ENCODE data around the gene PDIK1L. TPM values are rescaled to one million over a fixed set of nuclear protein-coding genes. Genes with fewer than 3 reads are reported as not detected.

The PDIK1L gene
- total RNA-seq, 2 experiments from 2014 or later = 12.9 to 17.2 TPM

DNA sequence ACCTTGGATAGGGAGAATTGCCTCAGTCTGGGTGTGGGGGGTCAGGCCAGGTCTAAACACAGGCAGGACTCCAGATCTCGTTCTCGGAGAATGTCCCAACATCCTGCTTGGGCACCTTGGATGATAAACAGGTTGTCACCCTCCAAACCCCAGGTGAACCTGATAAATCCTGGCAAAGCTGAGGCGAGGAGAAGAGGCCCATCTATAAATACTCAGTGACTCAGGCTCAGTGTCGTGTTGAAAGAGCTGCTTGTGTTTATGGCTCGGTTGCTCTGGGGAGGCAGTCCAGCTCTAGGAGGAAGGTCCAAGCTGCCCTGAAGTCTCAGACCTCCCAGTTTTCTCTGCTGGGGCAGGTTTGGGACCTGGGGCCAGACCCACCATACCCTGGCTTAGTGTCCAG lies 28.4 kb upstream of the PDIK1L start:
- Histone ChIP-seq H2AFZ (ENCODE audit: low read length) (no peak overlapping the region), H3K4me3 (ENCODE audit: low read depth, low read length, poor library complexity, severe bottlenecking) (no peak overlapping the region), H3K4me1 (ENCODE audit: insufficient read depth, low read length, poor library complexity, severe bottlenecking) (no peaks in the 10 kb centered on the region), H3K4me2 (ENCODE audit: low read length) (no peak overlapping the region), H3K27ac (ENCODE audit: low read depth, low read length, poor library complexity, severe bottlenecking) (no peak overlapping the region), H3K9me2 (ENCODE audit: insufficient read depth, low read length) (no peaks in the 10 kb centered on the region), H3K9me3 (ENCODE audit: low read length) (no peaks in the 10 kb centered on the region), H4K20me1 (ENCODE audit: insufficient read depth, low read length) (no peaks in the 10 kb centered on the region), H3K79me2 (ENCODE audit: insufficient read depth, low read depth, low read length) (no peaks in the 10 kb centered on the region), H3K36me3 (ENCODE audit: insufficient read depth, low read length) (no peaks in the 10 kb centered on the region)
- no TSS peak for BruUV-seq (replicated peaks)
- CTCF ChIA-PET (ENCODE audit: unreplicated experiment) = no interaction called here
- TF ChIP-seq EZH2phosphoT487 (IDR thresholded peaks at IDR 0.05; ENCODE audit: borderline replicate concordance, low read depth, low read length) = no peak
- TF ChIP-seq, protein P1, sequence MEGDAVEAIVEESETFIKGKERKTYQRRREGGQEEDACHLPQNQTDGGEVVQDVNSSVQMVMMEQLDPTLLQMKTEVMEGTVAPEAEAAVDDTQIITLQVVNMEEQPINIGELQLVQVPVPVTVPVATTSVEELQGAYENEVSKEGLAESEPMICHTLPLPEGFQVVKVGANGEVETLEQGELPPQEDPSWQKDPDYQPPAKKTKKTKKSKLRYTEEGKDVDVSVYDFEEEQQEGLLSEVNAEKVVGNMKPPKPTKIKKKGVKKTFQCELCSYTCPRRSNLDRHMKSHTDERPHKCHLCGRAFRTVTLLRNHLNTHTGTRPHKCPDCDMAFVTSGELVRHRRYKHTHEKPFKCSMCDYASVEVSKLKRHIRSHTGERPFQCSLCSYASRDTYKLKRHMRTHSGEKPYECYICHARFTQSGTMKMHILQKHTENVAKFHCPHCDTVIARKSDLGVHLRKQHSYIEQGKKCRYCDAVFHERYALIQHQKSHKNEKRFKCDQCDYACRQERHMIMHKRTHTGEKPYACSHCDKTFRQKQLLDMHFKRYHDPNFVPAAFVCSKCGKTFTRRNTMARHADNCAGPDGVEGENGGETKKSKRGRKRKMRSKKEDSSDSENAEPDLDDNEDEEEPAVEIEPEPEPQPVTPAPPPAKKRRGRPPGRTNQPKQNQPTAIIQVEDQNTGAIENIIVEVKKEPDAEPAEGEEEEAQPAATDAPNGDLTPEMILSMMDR (conservative IDR thresholded peaks at IDR 0.05; ENCODE audit: low read length) = no peak
- intact Hi-C loops (cut with micrococcal nuclease; ENCODE audit: unreplicated experiment) = no loop called here
- POLR2A ChIA-PET = no interaction called here
- no peak for DNase-seq (ENCODE audit: low spot score)

DNA sequence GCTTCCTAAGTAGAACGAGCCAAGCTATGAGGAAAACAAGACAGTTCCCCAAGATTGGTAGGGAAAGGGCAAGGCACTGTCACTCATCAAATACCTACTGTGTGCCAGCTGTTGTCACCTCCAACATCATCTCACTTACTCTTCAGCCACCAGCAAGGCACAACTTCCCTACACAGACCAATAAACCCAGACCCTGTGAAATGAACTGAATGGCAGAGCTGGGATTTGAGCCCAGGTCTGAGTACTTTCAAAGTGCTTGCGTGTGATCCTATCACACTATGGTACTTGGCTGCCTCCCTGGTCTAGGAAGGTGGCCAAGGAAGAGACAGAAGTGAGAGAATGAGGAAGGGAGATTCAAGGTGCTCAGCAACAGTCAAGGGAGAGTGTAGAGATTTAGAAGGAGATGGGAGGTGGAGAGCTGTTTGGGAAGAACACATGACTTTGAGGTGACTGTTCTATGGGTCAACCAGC lies 27.5 kb upstream of the PDIK1L start:
- intact Hi-C loops (cut with micrococcal nuclease; ENCODE audit: unreplicated experiment) = no loop called here
- no peaks in the 10 kb centered on the region for H3K4me1 ChIP-seq (ENCODE audit: insufficient read depth, low read length, poor library complexity, severe bottlenecking)
- no peaks in the 10 kb centered on the region for H4K20me1 ChIP-seq (ENCODE audit: insufficient read depth, low read length)
- ChIA-PET CTCF (ENCODE audit: unreplicated experiment) (no interaction called here), POLR2A (no interaction called here)
- H3K79me2 ChIP-seq (ENCODE audit: insufficient read depth, low read depth, low read length) = no peaks in the 10 kb centered on the region
- no peak overlapping the region for H3K4me3 ChIP-seq (ENCODE audit: low read depth, low read length, poor library complexity, severe bottlenecking)
- TF ChIP-seq EZH2phosphoT487 (IDR thresholded peaks at IDR 0.05; ENCODE audit: borderline replicate concordance, low read depth, low read length) = no peak
- TF ChIP-seq, protein P1 (conservative IDR thresholded peaks at IDR 0.05; ENCODE audit: low read length) = no peak
- H3K27ac ChIP-seq (ENCODE audit: low read depth, low read length, poor library complexity, severe bottlenecking) = no peak overlapping the region
- H3K36me3 ChIP-seq (ENCODE audit: insufficient read depth, low read length) = no peaks in the 10 kb centered on the region
- DNase-seq (ENCODE audit: low spot score) = no peak
- no peak overlapping the region for H3K4me2 ChIP-seq (ENCODE audit: low read length)
- H3K9me3 ChIP-seq (ENCODE audit: low read length) = no peaks in the 10 kb centered on the region
- H2AFZ ChIP-seq (ENCODE audit: low read length) = no peak overlapping the region
- no peaks in the 10 kb centered on the region for H3K9me2 ChIP-seq (ENCODE audit: insufficient read depth, low read length)
- BruUV-seq (replicated peaks) = no TSS peak

DNA sequence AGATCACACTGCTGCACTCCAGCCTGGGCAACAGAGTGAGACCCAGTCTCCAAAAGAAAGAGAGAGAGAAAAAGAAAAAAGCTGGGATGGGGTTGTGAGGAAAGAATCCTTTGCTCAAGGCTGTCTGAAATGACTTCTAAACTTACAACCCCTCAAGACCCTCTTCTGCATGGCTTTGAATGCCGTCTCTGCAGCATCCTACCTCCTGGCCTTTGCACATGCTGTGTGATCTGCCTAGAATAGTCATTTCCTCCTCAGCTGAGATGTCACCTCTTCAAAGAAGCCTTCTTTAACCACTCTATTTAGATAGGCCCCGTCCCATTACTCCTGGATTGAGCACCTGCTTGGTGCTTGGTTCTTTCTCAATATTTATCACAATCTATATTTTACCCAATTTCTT lies 26.8 kb upstream of the PDIK1L start:
- POLR2A ChIA-PET = no interaction called here

More for the DNA sequence above, 26.8 kb upstream of the PDIK1L start:
- Histone ChIP-seq H3K36me3 (ENCODE audit: insufficient read depth, low read length) (no peaks in the 10 kb centered on the region), H4K20me1 (ENCODE audit: insufficient read depth, low read length) (no peaks in the 10 kb centered on the region), H3K9me3 (ENCODE audit: low read length) (no peaks in the 10 kb centered on the region), H3K4me2 (ENCODE audit: low read length) (no peak overlapping the region), H3K9me2 (ENCODE audit: insufficient read depth, low read length) (no peaks in the 10 kb centered on the region), H3K4me1 (ENCODE audit: insufficient read depth, low read length, poor library complexity, severe bottlenecking) (no peaks in the 10 kb centered on the region), H3K79me2 (ENCODE audit: insufficient read depth, low read depth, low read length) (no peaks in the 10 kb centered on the region), H3K27ac (ENCODE audit: low read depth, low read length, poor library complexity, severe bottlenecking) (no peak overlapping the region), H3K4me3 (ENCODE audit: low read depth, low read length, poor library complexity, severe bottlenecking) (no peak overlapping the region), H2AFZ (ENCODE audit: low read length) (no peak overlapping the region)
- CTCF ChIA-PET (ENCODE audit: unreplicated experiment) = no interaction called here
- no peak for DNase-seq (ENCODE audit: low spot score)
- TF ChIP-seq EZH2phosphoT487 (IDR thresholded peaks at IDR 0.05; ENCODE audit: borderline replicate concordance, low read depth, low read length) = no peak
- TF ChIP-seq, protein P1 (conservative IDR thresholded peaks at IDR 0.05; ENCODE audit: low read length) = no peak
- intact Hi-C loops (cut with micrococcal nuclease; ENCODE audit: unreplicated experiment) = no loop called here
- BruUV-seq (replicated peaks) = no TSS peak

Measured in OCI-LY7 (cell line).